Measurements from ENCODE around the gene EXD3.
"Not testable (repeated sequence)": the region's sequence is repeated elsewhere in the genome, so short reads cannot be mapped to it uniquely, and the experiment has no call there.

Gene EXD3

DNA sequence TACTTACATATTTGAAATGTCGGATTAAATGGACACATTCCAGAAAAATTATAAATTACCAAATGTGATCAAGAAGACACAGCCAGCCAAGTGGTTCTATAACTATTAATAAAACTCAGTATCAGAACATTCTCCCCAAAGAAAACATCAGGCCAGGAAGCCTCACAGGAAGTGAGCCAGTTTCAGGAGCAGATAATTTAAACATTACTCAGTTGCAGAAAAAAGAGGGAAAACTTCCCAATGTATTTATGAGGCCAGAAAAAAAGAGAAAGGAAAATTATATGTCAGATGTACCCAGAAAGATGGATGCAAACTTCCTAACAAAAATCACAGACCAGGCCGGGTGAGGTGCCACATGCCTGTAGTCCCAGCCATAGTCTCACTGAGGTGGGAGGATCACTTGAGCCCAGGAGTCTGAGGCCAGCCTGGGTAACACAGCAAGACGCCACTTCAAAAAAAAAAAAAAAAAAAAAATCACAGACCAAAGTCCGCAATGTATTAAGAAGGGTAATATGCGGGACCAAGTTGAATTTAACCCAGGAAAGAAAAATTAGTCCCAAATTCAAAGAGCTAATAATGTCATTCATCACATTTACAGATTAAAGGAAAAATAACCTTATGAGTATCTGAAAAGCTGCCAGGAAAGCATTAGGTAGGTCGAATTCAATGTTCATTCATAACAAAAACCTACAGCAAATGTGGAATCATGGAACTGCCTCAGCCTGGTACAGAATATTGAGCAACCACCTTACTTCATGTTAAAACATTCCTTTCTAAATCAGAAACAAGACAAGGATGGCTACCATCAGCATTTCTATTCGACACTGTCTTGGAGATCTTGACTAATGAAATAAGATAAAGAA lies 83.7 kb downstream of the EXD3 start:
- DNase-seq (ENCODE audit: low read depth): no peak

DNA sequence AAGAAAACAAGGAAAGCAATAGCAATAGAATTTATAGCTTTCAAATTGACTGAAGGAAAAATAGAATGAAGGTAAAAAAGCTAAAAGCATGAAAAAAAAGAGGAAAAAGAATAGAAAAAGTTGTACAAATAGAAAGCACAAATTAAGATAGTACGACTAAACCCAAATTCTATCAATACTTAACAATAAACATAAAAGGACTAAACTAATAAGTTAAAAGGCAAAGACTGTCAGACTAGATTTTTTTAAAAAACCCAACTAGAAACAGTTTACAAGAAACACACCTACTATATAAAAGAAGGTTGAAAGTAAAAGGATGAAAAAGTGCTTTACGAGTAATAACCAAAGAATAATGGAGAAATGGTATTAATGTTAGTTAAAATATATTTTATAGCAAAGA lies 86.2 kb downstream of the EXD3 start:
- DNase-seq (ENCODE audit: low read depth): no peak

DNA sequence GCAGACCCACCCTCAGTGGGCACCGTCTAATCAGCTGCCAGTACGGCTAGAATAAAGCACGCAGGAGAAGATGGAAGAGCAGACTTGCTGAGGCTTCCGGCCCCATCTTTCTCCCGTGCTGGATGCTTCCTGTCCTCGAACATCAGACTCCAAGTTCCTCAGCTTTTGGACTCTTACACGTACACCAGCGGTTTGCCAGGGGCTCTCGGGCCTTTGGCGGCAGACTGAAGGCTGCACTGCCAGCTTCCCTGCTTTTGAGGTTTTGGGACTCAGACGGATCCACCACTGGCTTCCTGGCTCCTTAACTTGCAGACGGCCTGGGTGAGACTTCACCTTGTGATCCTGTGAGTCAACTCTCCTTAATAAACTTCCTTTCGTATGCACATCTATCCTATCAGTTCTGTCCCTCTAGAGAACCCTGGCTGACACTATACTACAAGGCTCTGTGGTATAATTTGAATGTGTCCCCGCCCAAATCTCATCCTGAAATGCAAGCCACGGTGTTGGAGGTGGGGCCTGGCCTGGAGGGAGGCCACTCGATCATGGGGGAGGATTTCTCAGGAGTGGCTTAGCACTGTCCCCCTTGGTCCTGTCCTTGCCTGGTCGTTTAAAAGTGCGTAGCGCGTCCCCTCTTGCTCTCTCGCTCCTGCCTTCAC lies 89.8 kb downstream of the EXD3 start:
- no peak for DNase-seq (ENCODE audit: low read depth)

DNA sequence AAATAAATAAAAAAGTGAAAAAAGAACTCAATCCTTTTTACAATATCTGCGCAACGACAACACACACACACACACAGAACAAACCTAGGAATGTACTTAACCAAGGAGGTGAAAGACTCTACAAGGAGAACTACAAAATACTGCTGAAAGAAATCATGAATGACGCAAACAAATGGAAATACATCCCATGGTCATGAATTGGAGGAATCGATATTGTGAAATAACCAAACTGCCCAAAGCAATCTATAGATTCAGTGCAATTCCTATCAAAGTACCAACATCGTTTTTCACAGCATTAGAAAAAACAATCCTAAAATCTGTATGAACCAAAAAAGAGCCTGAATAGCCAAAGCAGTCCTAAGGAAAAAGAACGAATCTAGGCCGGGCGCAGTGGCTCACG lies 91.0 kb downstream of the EXD3 start:
- DNase-seq (ENCODE audit: low read depth): no peak

DNA sequence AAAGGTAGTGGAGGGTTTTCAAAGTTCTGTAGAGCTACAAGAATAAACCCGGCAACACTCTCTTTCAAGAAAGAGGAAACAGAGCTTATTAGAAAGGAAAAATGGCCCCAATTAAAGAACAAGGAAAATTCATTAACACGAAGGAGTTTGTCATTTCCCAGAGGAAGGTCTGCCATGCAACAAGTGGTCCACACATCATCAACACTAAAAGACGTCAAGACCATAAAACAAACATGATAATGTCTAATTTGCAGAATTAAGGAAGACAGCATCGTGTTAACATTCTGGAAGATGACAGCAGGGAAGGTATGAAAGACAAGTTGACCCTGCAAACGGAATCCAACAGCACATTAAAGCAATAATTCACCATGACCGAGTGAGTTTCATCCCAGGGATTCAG lies 92.3 kb downstream of the EXD3 start:
- no peak for DNase-seq (ENCODE audit: low read depth)

DNA sequence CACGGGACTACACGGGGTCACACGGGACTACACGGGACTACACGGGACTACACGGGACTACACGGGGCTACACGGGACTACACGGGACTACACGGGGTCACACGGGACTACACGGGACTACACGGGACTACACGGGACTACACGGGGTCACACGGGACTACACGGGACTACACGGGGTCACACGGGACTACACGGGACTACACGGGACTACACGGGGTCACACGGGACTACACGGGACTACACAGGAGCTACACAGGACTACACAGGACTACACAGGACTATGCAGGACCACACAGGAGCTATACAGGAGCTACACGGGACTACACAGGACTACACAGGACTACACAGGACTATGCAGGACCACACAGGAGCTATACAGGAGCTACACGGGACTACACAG lies 93.4 kb downstream of the EXD3 start:
- not testable (repeated sequence) for DNase-seq (ENCODE audit: low read depth)

DNA sequence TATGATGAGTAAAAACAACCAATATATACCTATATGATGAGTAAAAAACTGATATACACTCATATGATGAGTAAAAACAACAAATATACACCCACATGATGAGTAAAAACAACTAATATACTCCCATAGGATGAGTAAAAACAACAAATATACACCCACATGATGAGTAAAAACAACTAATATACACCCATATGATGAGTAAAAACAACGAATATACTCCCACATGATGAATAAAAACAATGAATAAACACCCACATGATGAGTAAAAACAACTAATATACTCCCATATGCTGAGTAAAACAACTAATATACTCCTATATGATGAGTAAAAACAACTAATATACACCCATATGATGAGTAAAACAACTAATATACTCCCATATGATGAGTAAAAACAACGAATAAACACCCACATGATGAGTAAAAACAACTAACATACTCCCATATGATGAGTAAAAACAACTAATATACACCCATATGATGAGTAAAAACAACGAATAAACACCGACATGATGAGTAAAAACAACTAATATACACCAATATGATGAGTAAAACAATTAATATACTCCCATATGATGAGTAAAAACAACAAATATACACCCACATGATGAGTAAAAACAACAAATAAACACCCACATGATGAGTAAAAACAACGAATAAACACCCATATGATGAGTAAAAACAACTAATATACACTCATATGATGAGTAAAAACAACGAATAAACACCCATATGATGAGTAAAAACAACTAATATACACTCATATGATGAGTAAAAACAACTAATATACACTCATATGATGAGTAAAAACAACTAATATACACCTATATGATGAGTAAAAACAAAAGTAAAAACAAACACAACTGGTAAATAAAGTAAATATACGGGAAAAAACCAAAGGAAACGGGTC lies 95.1 kb downstream of the EXD3 start:
- DNase-seq (ENCODE audit: low read depth): not testable (repeated sequence)

DNA sequence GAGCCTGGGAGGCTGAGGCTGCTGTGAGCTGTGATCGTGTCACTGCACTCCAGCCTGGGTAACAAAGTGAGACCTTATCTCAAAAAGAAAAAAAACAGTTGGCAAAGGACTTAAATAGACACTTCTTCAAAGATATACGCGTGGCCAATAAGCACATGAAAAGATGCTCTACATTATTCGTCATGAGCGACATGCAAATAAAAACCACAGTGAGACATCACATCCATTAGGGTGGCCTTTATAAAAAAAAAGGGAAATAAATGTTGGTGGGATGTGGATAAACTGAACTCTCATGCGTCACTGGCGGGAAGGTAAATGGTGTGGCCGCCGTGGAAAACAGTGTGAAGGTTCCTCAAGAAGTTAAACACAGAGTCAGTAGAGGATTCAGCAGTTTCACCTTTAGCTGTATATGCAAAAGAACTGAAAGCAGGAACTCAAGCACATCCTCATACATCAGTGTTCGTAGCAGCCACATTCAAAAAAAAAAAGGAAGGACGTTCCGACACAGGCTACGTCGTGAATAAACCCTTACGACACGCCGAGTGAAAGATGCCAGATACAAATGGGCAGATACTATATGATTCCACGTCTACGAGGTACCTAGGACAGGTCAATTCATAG lies 96.4 kb downstream of the EXD3 start:
- no peak for DNase-seq (ENCODE audit: low read depth)

DNA sequence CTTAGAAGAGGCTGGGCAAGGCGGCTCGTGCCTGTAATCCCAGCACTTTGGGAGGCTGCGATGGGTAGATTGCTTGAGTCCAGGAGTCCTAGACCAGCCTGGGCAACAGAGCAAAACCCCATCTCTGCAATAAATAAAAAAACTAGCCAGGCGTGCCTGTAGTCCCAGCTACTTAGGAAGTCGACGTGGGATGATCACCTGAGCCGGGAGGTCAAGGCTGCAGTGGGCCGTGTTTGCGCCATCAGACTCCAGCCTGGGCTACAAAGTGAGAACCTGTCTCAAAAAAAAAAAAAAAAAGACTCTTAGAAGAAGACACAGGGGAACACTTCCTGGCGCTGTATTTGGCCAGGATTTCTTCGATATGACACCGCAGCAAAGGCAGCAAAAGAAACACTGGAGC lies 97.2 kb downstream of the EXD3 start:
- no peak for DNase-seq (ENCODE audit: low read depth)

DNA sequence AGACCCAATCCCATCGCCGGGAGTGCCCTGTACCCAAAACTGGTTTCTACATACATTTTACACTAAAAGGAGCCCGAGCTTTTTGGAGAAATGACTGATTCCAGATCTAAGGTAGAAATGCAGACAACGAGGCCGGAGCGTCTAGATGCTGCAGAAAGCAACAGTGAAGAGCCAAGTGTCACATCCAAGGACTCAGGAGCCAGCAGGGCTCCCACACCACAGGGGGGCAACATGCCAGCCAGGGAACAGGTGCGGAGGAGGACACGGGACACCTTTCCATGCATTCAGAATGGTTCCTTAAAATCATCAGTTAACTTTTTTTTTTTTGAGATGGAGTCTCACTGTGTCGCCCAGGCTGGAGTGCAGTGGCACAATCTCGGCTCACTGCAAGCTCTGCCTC lies 97.8 kb downstream of the EXD3 start:
- DNase-seq (ENCODE audit: low read depth): no peak

DNA sequence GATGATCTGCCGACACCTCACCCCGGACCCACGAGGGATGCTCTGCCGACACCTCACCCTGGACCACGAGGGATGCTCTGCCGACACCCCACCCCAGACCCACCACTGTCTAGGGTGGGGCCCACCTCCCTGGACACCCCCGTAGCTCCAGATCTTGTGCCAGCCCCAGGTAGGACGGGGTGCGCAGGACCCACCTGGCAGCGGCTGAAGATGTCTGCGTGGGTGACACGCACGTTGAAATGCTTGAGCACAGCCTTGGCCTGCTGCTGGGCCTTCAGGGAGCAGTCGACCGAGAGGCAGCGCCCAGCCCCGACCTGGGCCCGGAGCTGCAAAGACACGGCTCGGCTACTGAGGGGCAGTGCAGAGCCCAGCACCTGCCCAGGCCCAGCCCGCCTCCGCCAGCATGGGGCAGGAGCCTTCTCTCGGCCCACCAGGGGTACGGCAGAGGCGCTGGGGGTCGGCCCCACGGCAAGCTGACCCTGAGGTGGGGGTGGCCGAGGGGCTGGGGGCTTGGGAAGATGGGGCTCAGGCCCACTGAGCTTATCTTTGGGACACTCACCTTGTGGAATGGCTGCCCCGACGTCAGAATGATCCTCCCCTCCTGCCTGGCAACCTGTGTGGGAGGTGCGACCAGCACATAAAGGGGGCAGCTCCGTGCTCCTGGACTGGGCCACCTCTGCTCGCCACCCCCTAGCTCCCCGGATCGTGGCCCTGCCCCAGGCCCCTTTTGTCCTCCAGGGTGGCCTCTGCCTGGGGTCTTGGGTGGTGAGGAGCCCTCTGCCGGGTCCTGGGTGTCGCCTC lies 99.2 kb downstream of the EXD3 start:
- DNase-seq (ENCODE audit: low read depth): no peak

DNA sequence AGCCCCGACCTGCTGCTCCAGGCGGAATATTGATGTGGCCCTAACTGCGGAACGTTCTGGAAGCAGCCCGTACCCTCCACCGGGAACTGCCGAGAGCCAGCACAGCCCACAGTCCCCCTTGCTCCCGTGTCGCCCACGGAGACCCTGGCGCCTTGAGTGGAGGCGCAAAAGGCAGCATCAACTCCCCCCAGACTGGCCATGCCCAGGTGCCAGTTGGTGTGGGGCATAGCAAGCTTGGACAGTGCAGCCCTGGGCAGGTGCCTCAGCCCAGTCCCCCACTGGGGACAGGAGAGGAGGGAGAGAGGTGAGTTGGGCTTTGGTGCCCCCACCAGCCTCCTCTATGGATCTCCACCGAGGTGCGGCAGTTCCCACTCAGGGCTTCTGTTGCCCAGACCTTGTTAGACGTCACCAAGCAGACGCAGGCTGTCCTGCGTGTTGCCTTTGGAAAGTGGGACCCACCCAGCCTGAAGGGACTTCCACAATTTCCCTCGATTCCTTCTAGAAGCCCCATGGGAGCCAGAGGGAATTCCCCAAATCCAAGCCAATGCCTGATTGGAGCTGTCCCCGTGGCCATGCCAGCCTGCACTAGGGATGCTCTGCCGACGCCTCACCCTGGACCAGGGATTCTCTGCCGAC lies 101.1 kb downstream of the EXD3 start:
- DNase-seq (ENCODE audit: low read depth): no peak

DNA sequence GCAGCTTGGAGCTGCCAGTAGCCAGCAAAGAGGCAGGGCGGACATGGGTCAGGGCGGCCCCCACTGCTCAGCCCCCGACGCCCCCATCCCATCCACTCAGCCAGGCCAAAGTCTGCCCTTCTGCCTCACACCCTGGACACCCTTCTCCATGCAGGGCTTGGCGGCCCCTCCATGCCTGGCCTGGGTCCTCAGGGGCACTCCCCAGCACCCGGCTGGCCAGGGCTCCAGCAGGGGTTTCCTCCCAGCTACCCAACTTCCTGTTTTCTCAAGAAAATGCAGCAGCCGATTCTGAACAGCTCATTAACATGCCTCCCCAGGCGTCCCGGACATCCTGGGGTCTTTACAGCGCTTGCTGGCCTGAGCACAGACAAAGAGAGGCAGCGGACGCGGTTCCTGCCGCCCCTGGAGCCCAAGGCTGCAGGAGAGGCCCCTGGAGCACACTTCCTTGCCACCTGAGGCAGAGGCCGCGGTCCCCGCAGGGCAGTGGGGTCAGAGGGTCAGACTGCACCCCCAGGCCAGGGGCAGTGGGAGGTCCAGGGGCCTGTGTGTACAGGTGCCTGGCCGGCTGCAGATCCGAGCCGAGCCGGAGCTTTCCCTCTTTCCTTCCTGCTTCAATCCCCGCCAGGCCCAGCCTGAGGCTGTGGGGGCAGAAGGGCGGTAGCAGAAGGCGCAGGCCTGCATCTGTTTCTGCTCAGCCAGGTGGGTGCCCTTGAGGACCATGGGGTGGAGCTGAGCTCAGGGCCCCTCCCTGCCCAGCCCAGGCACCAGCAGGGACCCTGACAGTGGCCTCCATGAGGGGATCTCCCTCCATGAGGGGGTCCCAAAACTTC lies 102.2 kb downstream of the EXD3 start:
- no peak for DNase-seq (ENCODE audit: low read depth)

DNA sequence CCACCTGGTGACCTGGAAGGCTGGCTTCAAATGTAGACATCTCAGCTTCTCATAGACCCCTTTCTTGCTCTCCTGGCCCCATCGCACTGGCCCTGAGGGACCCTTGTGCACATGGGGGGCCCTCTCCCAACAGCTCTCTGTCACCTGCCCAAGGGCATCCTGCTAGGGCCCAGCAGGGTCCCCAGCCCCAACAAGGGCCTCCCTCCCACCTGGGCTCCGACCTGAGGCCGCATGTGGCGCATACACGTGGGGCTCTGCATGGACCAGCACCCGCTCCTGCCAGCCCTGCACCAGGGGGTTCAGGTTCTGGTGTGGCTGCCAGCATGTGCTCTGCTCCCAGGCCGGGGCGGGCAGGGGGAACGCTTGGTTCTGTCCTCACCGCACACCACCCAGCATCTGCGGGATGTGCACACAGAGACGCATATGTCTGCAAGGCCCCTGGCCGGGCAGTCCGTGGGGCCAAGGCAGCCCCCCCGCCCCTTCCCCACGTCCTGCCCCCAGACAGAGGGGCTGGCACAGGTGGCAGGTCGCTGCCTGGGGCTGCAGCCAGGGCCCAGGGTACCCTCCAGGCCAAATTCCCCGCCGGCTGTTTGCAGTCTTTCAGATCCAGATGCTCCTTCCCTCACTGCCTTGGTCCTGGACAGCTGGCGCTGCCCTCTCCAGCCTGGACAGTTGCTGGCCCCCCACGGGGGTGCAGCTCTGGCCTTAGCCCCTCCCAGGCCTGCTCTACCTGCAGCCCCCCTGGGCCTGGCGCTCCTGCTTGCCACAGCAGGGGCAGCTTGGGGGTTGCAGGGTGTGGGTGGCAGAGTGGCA lies 103.0 kb downstream of the EXD3 start:
- no peak for DNase-seq (ENCODE audit: low read depth)

DNA sequence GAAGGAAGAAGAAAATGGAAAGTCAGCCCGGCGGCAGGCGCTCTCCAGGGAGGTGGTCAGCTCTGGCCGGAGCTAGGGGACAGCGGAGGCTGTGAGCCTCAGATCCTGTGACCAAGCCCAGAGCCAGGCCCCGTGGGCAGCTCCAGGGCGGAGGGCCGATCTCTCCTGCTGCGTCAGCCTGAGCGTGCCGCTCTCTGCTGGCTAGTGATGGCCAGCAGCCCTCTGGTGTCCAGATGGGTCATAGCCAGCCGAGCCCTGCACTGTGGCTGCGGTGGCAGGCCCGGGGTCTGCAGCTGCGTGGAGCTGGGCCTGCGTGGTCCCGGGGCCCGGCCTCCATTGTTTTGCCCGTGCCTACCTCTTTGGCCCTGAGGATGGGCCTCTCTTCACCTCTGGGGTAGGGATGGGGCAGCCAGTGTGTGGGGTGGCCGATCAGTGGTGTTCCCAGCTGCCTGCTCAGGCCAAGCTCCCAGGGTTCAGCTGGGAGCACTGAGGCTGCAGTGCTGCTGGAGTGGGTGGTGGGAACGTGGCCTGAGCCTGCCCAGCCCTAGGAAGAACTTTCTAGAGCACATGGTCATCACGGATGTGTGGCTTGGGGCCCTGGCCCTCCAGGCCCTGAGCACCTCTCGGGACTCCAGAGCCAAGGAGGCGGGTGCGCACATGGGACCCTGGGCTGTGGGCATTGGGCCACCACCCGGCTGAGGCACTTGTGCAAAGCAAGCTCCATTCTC lies 103.8 kb downstream of the EXD3 start:
- DNase-seq (ENCODE audit: low read depth): no peak

DNA sequence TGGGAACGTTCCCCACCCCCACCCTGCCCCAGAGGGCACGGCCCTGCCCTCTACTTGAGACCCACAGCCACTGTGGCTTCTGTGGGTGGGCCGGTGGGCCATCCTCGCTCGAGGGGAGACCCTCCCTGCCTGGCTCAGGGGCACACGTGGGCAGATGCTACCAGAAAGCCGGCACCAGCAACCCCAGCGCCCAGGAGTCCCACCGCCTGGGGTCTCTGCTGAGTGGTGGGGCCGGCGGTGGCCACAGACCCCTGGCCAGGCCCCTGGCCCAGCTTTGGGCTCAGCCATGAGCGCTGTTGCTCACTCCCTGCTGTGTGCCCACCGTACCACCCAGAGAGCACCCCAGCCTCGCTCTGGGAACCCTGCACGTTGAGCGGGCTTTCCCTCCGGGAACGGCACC lies 104.4 kb downstream of the EXD3 start:
- DNase-seq (ENCODE audit: low read depth): no peak

DNA sequence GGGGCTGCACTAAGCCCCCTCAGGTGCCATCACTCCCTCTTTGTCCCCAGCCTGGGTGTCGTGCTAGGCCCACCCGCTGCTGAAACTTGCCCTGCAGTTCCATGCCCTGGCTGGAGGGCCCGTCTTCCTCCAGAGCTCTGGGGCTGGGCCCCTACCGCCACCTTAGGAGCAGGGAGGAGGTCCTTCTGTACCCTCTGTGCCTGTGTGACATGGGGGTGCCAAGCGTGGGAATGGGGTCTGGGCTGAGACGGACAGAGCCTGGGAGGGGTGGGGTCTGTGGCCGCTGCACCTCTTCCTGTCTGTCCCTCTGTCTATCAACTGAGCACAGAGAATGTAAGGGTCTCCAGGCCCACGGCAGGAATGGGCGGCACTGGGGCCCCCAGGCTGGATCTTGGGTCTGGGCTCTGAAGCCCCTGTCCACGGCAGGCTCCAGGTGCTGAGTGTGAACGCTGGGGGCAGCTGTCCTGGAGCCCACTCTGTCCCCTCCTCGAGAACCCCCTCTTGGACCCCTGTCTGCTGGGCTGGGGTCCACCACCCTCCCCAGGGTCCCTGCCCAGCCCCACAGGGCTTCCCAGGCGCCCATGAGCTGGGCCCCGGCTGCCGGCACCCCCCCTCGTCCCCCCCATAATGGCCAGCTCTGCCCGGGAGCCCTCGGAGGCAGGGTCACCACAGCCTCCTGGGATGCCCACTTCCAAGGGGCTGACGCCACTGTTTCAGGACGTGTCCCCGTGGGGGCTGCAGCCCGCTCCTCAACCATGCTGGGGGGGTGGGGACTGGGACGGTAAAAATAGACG lies 105.0 kb downstream of the EXD3 start:
- DNase-seq (ENCODE audit: low read depth): no peak
